Esophagus squamous epithelium (tissue), 5 donors: ENCODE measurements around the gene TEX2. TPM values are rescaled to one million over a fixed set of nuclear protein-coding genes. Genes with fewer than 3 reads are reported as not detected.

Experiments used
- DNase-seq: peaks from one replicate; lab custom pipeline; 2025; lab: John Stamatoyannopoulos, UW
- H3K27ac ChIP-seq, 4 donors: fragments of 200-600 bp; sonication (generic); one replicate each; pipeline ENCODE4 v1.5.1; 2016 to 2019; ENCODE audit warnings: mild to moderate bottlenecking in 1 of 4
- H3K27me3 ChIP-seq, 4 donors: fragments of 200-600 bp; sonication (generic); 1 replicate in 3 of 4; 2 replicates in 1 of 4; pipeline versions ENCODE4 v1.5.1 to v1.6.0; 2017 to 2021; ENCODE audit warnings: antibody characterized with exemption in 1 of 4
- H3K36me3 ChIP-seq, 3 donors: fragments of 200-600 bp; sonication (generic); one replicate each; pipeline ENCODE4 v1.5.1; 2016 to 2019
- H3K4me1 ChIP-seq, 3 donors: fragments of 200-600 bp; sonication (generic); one replicate each; pipeline ENCODE4 v1.5.1; 2017 to 2019
- H3K4me3 ChIP-seq, 4 donors: fragments of 200-600 bp; sonication (generic); 1 replicate in 3 of 4; 2 replicates in 1 of 4; pipeline ENCODE4 v1.5.1; 2016 to 2019; ENCODE audit warnings: mild to moderate bottlenecking in 2 of 4, moderate library complexity in 1 of 4
- H3K9me3 ChIP-seq, 3 donors: fragments of 200-600 bp; sonication (generic); one replicate each; pipeline ENCODE4 v1.5.1; 2016 to 2019
- POLR2A ChIP-seq, 4 donors: fragments of 450-650 bp; IDR thresholded peaks; one replicate each; pipeline ENCODE4 v1.6.1; 2017; ENCODE audit warnings: antibody characterized with exemption in 4 of 4, mild to moderate bottlenecking in 4 of 4, moderate library complexity in 3 of 4
- WGBS, 2 donors: methylation state at CpG; one replicate each; pipeline ENCODE4 v1.1.5; 2018; 5-methylcytosine and 5-hydroxymethylcytosine counted together
- intact Hi-C: fragments of 100-400 bp; cut with DNase I; formaldehyde crosslinking; loops from one replicate; pipeline ENCODE4 v1.15.0; 2022
- total RNA-seq, 4 donors: library from RNA; depleted of rRNA; stranded (reverse); fragments of >200 nt; gene quantifications; one replicate each; pipeline ENCODE4 v1.1.0, GENCODE V29; 2016
- TF ChIP-seq, protein P1 (sequence below), 6 experiments: fragments of 450-650 bp in 4 of 6; fragments of 200-600 bp in 2 of 6; sonication (generic) in 2 of 6; IDR thresholded peaks; one replicate each; pipeline ENCODE4 v1.5.1; 2016 to 2019; ENCODE audit warnings: antibody characterized with exemption in 6 of 6, mild to moderate bottlenecking in 4 of 6, moderate library complexity in 4 of 6
- donor health status: DM: yes; HTN: yes; CAD: no.

TEX2 gene
- total RNA-seq, 4 donors from 2014 or later: 25.5 to 33.0 (median 29.7) TPM

DNA sequence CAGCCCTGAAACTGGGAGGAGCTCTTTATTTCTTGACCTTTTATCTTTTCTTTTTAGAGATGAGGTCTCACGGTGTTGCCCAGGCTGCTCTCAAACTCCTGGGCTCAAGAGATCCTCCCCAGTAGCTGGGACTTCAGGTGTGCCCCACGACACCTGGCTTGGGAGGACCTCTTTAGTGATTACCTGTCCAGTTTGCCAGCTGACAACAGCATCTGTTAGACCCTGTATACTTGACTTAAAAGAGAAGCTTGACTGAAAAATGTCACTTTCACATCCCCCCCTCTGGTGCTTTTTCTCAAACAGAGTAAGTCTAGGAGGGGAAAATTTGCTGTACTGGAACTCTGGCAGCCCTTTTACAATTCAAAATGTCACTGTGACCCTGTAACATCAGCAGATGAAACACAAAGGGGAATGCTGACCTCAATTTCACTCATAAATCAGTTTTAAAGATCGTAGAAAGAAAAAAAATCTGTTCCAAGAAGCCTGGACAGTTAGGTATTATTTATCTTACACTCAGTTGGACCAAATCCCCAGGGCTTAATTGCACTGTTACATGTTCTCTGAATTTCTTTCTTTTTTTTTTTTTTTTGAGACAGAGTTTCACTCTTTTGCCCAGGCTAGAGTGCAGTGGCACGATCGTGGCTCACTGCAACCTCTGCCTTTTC lies 131.3 kb downstream of the TEX2 start:
- TF ChIP-seq, protein P1, sequence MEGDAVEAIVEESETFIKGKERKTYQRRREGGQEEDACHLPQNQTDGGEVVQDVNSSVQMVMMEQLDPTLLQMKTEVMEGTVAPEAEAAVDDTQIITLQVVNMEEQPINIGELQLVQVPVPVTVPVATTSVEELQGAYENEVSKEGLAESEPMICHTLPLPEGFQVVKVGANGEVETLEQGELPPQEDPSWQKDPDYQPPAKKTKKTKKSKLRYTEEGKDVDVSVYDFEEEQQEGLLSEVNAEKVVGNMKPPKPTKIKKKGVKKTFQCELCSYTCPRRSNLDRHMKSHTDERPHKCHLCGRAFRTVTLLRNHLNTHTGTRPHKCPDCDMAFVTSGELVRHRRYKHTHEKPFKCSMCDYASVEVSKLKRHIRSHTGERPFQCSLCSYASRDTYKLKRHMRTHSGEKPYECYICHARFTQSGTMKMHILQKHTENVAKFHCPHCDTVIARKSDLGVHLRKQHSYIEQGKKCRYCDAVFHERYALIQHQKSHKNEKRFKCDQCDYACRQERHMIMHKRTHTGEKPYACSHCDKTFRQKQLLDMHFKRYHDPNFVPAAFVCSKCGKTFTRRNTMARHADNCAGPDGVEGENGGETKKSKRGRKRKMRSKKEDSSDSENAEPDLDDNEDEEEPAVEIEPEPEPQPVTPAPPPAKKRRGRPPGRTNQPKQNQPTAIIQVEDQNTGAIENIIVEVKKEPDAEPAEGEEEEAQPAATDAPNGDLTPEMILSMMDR (IDR thresholded peaks at IDR 0.05): no peak
- no peak for TF ChIP-seq POLR2A (IDR thresholded peaks at IDR 0.05)
- no peak for DNase-seq
- Histone ChIP-seq H3K4me3 (no peak overlapping the region), H3K9me3 (no peaks in the 10 kb centered on the region), H3K36me3 (no peaks in the 10 kb centered on the region), H3K4me1 (peaks cover 4 to 45% (median 19%) of the 10 kb centered on the region in 3 donors), H3K27ac (peak overlapping the region in 1 of 4 donors; percentile 90), H3K27me3 (no peaks in the 10 kb centered on the region)
- 76 to 85% methylated on average over 5 of the region's 5 CpGs for WGBS, 2 donors
- intact Hi-C loops: loop anchor here (2.0 to 10.0 kb wide), 2 partner anchors 103 to 217 kb away; partner anchors contain the start of genes CSHL1 and GH1

GRCh38 chr17:64130559-64131001 lies 132.5 kb downstream of the TEX2 start:
- Histone ChIP-seq H3K4me3 (peak overlapping the region; percentile 63 to 92 (median 88)), H3K27ac (peak overlapping the region; percentile 90 to 99 (median 96)), H3K9me3 (no peaks in the 10 kb centered on the region), H3K4me1 (peaks cover 4 to 57% (median 24%) of the 10 kb centered on the region in 3 donors), H3K27me3 (no peaks in the 10 kb centered on the region), H3K36me3 (no peaks in the 10 kb centered on the region)
- 6 to 15% methylated on average over 12 to 18 of the region's 24 CpGs for WGBS, 2 donors
- intact Hi-C loops: loop anchor here (10.0 kb wide), 1 partner anchor 216 kb away; the partner anchor contains the start of genes CSHL1 and GH1
- DNase-seq: no peak
- TF ChIP-seq, protein P1 (IDR thresholded peaks at IDR 0.05): peak in 1 of 6 experiments; percentile 17
- TF ChIP-seq POLR2A (IDR thresholded peaks at IDR 0.05): peak in 1 of 4 donors; percentile 15

- TF ChIP-seq, protein P1 (IDR thresholded peaks at IDR 0.05): peak in 1 of 6 experiments; percentile 3
- TF ChIP-seq POLR2A (IDR thresholded peaks at IDR 0.05): peak in 3 of 4 donors; percentile 57 to 96 (median 91)
- no peaks in the 10 kb centered on the region for H3K27me3 ChIP-seq
- 0% methylated on average over 1 of the region's 98 CpGs; no CpG with 5 or more reads in 1 of the 2 donors for whole genome bisulfite sequencing, 2 donors
- intact Hi-C loops: loop anchor here (10.0 kb wide), 1 partner anchor 215 kb away; the partner anchor contains the start of genes CSHL1 and GH1
- H3K36me3 ChIP-seq: no peaks in the 10 kb centered on the region
- H3K27ac ChIP-seq: peak within 1 kb of the TSS; percentile 90 to 99 (median 96)
- H3K9me3 ChIP-seq: no peaks in the 10 kb centered on the region
- peak; percentile 76 for DNase-seq
- H3K4me1 ChIP-seq: peaks cover 4 to 60% (median 24%) of the 10 kb centered on the region in 3 donors
- peak within 1 kb of the TSS; percentile 63 to 92 (median 88) for H3K4me3 ChIP-seq
These were observed 133.1 kb downstream of the TEX2 start, which contains the start of gene ERN1 for GRCh38 chr17:64129765-64130558. TSS of gene ERN1 (minus strand) at chr17:64130144. CDS start at chr17:64130029, 115 bp downstream.

GRCh38 chr17:64129515-64129764 lies 133.6 kb downstream of the TEX2 start:
- Histone ChIP-seq H3K9me3 (no peaks in the 10 kb centered on the region), H3K27me3 (no peaks in the 10 kb centered on the region), H3K36me3 (no peaks in the 10 kb centered on the region), H3K4me1 (peaks cover 4 to 60% (median 24%) of the 10 kb centered on the region in 3 donors), H3K4me3 (peak overlapping the region; percentile 63 to 92 (median 88)), H3K27ac (peak overlapping the region; percentile 90 to 99 (median 96))
- TF ChIP-seq, protein P1 (IDR thresholded peaks at IDR 0.05): no peak
- TF ChIP-seq POLR2A (IDR thresholded peaks at IDR 0.05): no peak
- no CpG with 5 or more reads among the region's 31 CpGs for WGBS, 2 donors
- intact Hi-C loops: no loop called here
- DNase-seq: no peak
